GM21737 (cell line): ENCODE measurements around the gene CLDN12.

Experiments used
- ATAC-seq: cut with Tn5 transposase; IDR thresholded peaks from one replicate; pipeline ENCODE4 v1.9.1; 2021; ENCODE audit warnings: mild to moderate bottlenecking, moderate library complexity; ENCODE audit not compliant: unreplicated experiment

The CLDN12 gene

DNA sequence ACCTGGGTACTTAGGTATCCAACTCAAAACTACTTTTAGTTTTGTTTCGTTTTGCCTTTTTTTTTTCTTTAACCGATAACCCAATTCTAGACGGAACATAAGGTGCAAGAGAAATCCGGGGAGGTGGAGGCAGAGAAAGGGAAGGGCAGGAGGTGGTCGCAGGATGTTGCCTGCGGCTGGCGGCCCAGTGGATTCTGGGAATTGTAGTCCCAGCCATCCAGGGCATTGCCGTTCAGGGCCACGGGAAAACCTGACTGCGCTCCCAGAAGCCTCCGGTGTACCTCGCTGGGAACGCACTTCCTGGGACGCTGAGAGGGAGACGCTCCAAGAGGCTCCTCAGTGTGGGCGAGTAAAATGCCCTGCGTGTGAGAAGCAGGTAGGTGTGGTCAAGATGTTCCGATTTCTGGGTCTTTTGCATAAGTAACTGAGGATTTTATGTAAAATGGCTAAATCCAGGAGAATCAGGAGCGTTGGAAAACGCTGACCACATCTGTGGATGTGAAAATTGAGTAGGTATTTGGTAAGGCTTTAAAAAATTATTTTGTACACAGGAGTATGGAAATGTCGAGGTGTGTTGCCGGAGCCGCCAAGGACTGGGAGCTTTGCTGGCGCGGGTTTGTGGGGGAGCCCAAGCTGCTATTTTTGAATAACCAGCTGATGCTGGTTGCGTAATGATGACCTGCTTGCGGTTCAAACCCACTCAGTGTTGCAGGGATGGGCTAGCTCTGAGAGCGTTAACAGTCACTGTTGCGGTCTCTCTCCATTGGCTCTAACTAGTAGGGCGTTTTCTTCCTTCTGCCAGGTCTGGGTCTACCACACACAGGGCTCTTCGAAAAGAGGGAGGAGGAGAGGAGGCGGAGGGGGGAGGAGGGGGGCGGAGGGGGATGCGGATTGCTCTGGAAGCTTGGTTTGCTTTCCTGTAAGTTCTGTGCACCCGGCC, at the start of gene CLDN12:
CLDN12 (plus strand) TSS at position 288 of the 940 bp plus-strand sequence. CDS start 9,216 bp downstream, outside the sequence.
- peak; percentile 95 for ATAC-seq

DNA sequence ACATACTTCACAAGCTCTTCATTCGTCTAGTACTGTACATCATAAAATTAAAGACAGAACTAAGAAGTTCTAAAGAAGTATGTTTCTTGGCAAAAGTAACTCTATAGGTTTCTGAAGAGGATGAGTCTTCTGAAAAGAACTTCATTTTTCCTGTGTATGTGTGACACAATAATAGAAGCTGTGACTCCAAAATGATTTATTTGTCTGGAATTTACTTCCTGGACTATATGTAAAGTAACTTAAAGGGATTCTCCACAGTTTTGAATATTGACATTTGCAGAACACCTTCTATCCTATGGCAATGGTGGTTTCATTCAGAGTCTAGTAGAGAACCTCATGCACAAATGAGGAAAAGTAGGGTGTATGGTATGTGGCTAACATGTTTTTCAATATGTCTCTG, 19.8 kb upstream of the CLDN12 start:
- ATAC-seq, result no peak

DNA sequence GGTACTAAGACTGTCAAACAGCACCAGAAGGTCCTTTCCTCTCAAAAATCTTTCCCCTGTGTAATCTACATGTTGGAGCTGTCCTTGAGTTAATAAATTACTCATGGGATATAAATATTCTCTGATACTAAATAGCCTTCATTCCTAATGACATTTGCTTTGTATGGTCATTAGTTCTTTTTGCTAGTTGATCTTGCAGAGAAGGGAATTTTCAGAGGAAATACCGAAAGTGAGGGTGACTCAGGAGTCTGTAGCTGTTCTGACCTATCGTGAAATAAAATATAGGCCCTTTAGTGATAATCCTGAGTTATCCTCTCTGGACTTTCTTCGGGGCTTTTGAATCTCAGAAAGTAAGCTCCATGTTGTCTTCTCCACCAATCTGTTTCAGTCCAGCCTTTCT, 19.4 kb upstream of the CLDN12 start:
- no peak for ATAC-seq

DNA sequence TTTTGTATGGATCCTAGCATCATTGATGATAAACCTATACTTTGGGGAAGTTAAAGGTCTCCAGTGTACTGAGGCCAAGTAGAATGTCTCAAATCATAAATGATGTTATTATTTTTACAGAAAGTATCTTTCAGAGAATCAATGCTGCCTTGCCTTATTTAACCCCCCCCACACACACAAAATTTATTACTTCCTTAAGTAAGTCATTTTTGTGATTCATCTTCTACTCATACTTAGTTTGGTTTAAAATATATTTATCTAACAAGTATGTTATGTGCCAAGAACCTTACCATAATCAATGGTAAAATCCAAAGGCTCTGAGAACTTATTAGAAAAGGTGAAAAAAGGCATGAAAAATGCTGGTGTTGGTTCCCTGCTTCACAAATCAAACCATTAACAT, 18.8 kb upstream of the CLDN12 start:
- ATAC-seq, result no peak

DNA sequence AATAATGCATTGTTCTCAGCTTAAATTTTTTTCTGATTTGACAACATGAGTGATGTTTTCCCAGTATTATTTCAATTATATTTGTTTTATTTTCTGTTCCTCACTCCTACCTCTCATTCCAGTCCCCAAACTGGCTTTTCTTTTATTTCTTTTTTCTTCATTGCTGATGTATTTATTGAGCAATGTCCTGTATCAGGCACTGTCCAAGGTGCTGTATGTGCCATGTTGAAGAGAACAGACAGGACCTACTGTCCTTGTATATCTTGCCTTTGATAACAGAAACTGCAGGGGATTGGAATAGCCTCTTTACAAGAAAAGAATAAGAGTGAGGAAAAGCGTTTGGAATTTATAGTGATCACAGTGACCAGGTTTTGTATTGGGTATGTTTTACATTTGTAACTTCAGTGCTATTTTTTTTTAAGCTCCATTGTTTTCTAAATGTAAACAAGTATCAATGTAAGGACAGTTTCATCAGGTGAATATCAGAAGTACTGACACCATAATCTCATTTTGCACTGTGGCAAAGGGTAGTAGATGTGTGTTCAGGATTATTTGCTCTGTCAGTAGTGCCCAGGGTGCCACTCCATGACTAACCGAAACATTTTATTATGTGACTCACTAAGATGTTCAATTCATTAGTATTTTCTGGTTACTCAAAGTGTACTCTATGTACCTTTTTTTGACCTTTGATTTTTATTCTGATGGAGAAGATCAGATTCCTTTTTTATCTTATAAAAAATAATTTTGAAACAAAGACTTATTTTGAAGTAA, 15.6 kb upstream of the CLDN12 start:
- no peak for ATAC-seq

DNA sequence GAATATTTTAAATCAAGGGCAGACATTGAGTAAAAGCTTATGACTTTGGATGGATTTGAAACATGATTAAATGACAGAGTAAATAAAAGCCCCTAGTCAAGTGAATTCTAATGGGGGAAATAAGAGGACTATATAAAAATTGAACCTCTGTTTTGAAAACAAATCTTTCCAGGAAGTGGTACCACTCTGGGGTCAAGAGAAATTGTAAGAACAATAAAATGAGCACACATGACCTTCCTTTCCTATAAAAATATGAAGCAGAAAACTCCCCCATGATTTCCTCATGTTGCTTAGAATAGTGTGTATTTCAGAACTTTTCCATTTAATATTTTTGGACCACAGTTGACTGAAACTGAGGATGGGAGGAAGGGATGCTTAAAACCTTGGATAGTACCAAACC, 12.3 kb upstream of the CLDN12 start:
- ATAC-seq, result no peak

DNA sequence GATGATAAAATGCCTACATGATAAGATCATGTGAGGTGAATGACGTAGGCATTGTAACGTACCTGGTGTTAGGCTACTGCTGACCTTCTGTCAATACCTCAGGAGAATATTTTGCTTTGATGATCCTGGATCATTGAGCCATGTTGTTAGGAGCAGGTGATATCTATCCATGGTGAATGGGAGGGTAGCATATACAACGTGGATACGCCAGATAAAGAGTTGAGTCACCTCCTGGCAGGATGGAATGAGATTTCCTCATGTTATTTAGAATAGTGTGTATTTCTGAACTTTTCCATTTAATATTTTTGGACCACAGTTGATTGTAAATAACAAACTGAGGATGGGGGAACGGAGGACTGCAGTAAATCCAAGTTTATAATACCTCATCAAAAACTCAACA, 11.8 kb upstream of the CLDN12 start:
- no peak for ATAC-seq

DNA sequence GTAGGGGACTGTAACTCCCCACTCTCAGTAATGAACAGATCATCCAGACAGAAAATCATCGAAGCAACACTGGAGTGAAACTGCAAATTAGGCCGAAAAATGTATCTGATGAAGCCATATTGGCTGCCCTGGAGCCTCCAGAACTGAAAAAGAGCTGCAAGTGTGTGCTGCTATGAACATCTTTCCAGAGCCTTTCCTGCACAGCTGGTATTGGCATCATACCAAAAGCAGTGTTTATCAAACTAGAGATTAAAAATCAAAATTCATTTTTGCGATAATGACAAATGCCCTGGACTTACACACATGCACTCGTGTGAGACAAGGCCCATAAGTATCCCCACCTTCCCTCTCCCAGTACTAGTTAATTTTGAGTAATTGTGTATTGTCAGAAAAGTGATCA, 6.8 kb upstream of the CLDN12 start:
- no peak for ATAC-seq

DNA sequence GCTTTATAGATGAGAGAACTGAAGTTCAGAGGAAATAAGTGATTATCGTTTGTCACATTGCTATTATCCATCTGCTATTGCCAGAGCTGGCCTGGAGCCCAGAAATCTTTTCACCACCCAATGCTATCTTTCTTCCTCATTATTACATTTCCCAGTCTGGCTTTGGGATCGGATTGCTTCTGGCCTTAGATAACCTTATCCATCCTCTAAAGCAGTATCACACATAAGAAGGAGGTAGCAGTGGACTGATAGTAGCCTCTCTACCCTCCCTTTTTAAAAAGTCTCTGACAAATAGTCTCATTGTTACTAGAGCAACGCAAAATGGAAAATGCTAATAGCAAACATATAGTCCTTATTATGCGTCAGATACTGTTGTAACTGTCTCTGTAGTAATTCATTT, 1.3 kb upstream of the CLDN12 start:
- no peak for ATAC-seq

DNA sequence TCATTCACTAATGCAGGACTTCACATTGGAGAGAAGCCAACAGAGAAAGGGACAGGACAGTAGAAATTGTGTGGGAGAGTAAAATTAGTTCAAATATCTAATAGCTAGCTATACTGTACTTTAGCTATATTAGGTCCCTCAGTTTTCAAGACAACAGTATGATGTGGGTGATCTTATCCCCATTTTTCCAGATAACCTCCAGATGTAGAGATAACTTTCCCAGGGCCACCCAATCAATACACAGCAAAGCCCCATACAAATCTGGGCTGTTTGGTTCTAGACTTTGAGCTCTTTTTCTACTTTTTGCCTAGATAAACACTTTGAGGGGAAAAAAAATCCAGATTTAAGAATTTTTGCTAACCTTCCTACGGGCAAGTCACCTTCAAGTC, 482 bp upstream of the CLDN12 start:
- ATAC-seq, result no peak

DNA sequence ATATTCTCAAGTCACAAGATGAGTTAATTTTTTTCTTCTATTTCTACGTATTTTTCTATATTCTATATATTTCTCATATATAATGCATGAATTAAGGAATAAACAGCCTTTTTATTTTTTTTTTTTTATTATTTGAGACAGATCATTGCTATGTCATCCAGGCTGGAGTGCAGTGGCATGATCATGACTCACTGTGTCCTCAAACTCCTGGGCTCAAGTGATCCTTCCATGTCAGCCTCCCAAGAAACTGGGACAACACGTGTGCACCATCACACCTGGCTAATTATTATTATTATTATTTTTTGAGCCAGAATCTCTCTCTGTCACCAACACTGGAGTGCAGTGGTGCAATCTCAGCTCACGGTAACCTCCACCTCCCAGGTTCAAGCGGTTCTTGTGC, 1.5 kb downstream of the CLDN12 start:
- no peak for ATAC-seq

DNA sequence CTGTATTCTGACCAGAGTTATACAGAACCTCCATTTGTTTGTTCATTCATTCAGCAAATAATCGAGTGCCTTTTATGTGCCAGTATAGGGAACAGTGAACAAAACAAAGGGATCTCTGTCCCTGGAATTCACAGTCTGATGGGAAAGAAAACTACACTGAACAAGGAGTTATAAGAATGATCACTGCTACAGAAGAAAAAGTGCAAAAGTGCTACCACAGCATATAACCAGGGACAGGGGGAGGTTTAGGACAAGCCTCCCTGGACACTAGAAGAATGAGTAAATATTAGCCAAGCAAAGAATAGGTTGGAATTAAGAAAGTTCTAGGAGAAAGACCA, 4.2 kb downstream of the CLDN12 start:
- ATAC-seq, result no peak

DNA sequence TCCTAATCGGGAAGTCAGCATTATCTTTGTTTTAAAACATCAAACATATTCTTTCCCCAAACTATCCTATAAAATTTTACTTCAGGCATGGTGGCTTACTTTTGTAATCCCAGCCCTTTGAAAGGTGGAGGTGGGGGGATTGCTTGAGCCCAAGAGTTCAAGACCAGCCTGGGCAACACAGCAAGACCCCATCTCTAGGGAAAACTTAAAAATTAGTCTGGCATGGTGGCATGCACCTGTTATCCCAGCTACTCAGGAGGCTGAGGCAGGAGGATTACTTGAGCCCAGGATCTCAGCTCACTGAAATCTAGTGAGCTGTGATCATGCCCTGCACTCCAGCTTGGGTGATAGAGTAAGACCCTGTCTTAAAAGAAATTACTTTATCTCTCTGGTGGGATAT, 4.9 kb downstream of the CLDN12 start:
- ATAC-seq, result no peak

DNA sequence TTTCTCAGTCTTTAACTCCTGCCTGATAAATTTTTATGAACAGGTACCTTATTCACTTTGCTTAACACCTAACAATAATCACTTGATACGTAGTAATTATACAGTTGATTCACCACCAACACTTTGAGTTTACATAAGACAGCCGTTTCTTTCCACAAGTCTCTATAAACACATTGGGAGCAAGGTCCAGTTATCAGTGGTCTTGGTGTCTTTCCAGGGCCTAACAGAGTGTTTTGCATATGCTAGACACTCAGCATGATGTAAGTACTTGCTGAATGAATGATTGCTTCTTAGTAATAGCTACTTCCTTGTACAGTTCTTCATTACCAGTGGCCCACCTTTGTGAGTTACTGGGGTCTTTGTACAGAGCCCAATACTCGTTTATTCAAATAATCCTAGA, 6.4 kb downstream of the CLDN12 start:
- ATAC-seq, result no peak

DNA sequence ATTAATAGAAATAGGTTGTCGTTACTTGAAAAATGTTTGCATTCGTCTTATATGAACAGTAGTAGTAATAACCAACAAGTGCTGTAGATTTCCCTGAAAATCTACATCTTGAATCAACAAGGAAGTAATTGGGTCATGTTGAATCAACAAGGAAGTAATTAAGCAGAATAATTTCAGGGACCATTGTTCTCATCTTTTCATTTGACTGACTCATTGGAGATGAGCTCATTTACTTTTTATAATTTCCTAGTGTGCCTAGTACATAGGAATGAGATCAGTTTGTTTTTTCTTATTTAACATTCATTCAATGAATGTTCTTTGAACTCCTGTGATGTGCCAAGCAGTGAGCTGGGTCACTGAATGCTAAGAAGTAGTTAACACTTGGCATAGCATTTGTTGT, 8.2 kb downstream of the CLDN12 start:
- ATAC-seq, result no peak

DNA sequence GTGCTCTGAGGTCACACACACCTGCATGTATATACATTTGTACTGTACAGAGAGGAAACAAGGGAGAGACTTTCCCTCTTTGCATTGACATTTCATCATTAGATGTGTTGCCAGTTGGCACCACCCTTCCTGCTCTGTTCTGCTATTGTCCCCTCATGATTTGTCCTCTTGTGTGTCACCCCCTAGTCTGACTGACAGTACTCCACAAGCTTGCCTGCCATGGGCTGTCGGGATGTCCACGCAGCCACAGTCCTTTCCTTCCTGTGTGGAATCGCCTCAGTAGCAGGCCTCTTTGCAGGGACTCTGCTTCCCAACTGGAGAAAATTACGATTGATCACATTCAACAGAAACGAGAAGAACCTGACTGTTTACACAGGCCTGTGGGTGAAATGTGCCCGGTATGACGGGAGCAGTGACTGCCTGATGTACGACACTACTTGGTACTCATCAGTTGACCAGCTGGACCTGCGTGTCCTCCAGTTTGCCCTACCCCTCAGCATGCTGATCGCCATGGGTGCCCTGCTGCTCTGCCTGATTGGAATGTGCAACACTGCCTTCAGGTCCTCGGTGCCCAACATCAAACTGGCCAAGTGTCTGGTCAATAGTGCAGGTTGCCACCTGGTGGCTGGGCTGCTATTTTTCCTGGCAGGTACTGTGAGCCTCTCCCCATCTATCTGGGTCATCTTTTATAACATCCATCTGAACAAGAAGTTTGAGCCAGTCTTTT, 9.4 kb downstream of the CLDN12 start:
- no peak for ATAC-seq

DNA sequence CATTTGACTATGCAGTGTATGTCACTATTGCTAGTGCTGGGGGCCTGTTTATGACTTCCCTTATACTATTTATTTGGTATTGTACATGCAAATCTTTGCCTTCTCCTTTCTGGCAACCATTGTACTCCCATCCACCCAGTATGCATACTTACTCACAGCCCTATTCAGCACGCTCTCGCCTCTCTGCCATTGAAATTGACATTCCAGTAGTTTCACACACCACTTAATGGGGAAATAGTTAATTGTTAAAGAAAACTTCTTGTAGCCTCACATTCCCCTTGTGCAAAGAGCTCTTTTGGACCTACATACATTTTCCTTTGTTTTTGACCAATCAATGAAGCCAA, 9.9 kb downstream of the CLDN12 start:
- no peak for ATAC-seq

DNA sequence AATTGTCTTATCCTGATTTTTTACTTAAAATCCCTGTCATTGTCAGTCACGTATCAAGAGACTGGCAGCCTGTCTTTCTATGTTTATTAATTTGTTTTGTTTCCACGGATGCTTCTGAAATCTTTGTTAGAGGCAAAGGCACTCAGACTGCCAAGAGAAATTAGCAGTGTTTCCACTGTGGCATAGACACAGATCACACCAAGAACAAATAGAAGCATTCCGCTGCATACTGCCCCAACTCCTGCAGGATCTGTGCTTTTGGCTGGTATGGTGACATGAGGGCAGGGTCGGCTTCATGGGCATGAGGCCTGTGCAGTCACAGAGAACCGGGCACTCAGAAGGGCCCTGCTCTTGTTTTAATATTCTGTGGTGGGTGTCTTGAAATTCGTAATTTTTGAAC, 18.4 kb downstream of the CLDN12 start:
- ATAC-seq, result no peak

DNA sequence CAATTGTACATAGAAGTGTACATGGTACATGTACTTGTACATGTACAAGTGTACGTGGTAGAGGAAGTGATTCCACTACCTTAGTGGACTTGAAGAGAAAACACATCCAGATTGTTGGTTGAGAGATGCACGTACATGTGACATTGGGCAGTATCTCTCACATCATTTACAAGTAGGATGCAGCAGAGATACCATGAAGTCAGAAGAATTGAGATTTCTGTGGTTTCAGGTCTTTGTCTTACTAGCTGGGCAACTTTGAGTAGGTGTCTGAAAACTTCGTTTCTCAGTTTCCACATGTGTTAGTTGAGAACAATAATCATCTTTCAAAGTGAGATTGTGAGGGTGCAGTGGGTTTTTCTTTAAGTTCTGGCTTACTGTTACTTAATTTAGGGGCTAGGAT, 21.5 kb downstream of the CLDN12 start:
- ATAC-seq, result peak; percentile 80

DNA sequence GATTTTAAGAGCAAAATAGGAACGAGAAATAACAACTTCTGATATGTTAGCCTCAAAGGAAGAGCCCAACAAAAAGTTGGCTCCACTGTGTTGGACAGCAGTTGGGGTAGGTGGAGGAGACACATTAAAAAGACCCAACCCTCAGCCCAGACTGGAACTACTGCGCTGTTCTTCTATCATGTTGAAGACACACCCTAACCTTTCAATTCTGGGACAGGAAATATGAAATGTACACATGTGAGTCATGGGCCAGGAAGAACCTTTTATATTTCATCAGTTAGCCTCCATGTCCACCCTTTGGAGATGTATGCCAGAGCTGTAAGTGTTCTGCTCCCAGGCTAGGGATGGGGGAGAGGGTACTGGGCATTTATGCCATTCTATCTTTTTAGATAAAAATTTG, 22.1 kb downstream of the CLDN12 start:
- ATAC-seq, result no peak

DNA sequence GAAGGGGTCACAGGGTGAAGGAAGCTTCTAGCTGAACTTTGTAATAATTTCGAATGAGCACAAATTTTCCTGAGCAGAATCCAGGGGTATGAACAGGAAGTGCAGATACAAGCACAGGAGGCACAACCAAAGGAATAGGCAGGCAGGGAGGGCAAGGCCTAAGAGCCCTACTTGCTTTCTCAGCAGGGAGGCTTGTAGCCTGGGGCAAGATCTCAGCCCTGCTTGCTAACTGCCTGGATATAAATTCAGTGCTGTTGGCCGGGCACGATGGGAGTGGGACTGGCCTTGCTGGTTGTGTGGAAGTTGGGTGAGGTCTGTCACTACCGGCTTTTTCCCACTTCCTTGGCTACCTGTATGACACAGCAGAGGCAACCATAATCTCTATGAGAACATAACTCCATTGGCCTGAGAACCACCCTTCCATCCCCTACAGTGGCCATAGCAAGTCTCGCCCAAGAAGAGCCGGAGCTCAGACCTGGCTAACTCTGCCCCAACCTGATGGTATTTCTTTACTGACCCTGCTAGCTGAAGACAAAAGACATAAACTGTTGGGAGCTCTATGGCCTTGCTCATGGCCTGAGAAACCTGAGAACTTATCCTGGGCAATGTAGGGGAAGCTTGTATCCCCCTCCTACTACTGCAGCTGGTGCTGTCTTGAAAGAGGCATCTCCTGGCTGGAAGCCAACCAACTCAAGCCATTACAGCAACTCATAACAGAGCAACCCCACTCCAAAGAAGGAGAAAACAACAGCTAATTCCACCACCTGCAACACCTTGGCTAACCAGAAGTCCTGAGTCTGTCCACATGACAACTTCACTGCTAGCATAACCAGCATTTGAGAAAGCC, 27.6 kb downstream of the CLDN12 start:
- ATAC-seq, result no peak
